ENCODE data around the gene TBC1D19. TPM values are rescaled to one million over a fixed set of nuclear protein-coding genes. Genes with fewer than 3 reads are reported as not detected.

The TBC1D19 gene
- total RNA-seq, 1 donor from 2014 or later, result 17.2 TPM

DNA sequence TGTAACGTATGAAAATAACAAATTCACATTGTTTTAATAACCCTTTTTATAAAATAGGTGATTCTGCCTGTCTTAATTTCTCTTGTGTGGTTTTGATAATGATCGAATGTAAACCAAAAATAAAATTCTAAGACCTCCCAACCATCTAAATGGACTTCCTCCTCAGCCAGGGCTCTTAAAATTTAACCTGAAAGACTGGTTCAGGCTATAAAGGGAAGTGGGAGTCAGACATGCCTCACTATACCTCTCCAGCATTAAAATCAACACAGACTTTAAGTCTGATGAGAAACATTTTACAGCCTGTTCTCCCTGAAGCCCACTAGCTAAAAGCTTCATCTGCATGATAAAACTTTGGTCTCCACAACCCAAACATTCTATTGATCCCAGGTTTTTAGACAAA is 179.2 kb downstream of the TBC1D19 start:
- TF ChIP-seq, protein P1, sequence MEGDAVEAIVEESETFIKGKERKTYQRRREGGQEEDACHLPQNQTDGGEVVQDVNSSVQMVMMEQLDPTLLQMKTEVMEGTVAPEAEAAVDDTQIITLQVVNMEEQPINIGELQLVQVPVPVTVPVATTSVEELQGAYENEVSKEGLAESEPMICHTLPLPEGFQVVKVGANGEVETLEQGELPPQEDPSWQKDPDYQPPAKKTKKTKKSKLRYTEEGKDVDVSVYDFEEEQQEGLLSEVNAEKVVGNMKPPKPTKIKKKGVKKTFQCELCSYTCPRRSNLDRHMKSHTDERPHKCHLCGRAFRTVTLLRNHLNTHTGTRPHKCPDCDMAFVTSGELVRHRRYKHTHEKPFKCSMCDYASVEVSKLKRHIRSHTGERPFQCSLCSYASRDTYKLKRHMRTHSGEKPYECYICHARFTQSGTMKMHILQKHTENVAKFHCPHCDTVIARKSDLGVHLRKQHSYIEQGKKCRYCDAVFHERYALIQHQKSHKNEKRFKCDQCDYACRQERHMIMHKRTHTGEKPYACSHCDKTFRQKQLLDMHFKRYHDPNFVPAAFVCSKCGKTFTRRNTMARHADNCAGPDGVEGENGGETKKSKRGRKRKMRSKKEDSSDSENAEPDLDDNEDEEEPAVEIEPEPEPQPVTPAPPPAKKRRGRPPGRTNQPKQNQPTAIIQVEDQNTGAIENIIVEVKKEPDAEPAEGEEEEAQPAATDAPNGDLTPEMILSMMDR (IDR thresholded peaks at IDR 0.05; ENCODE audit: insufficient read depth, low read length, poor library complexity, severe bottlenecking), result no peak
- no peak for DNase-seq (ENCODE audit: low read depth)
- Histone ChIP-seq H3K27me3 (ENCODE audit: control insufficient read depth, insufficient read depth, low read length) (no peaks in the 10 kb centered on the region), H3K4me3 (ENCODE audit: low read depth, low read length) (no peak overlapping the region), H3K36me3 (ENCODE audit: control insufficient read depth, insufficient read depth, low read length) (no peaks in the 10 kb centered on the region)

DNA sequence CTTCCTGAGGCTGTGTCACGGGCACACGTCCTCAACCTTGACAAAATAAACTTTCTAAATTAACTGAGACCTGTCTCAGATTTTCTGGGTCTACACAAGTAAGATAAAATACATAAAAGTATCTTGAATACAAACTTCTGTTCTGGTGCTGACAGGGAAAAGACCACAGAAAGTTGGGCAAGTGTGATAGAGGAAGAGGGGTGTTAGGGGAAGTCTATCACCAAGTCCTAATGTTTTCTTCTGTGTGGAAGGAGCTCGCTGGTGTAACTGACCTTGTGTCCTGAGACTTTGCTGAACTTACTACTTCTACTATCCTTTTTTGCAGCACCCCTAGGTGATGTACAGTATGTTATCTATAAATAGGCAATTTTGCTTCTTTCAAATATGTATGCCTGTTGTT is 179.8 kb downstream of the TBC1D19 start:
- DNase-seq (ENCODE audit: low read depth), result no peak
- Histone ChIP-seq H3K4me3 (ENCODE audit: low read depth, low read length) (no peak overlapping the region), H3K36me3 (ENCODE audit: control insufficient read depth, insufficient read depth, low read length) (no peaks in the 10 kb centered on the region), H3K27me3 (ENCODE audit: control insufficient read depth, insufficient read depth, low read length) (no peaks in the 10 kb centered on the region)
- TF ChIP-seq, protein P1 (IDR thresholded peaks at IDR 0.05; ENCODE audit: insufficient read depth, low read length, poor library complexity, severe bottlenecking), result no peak

DNA sequence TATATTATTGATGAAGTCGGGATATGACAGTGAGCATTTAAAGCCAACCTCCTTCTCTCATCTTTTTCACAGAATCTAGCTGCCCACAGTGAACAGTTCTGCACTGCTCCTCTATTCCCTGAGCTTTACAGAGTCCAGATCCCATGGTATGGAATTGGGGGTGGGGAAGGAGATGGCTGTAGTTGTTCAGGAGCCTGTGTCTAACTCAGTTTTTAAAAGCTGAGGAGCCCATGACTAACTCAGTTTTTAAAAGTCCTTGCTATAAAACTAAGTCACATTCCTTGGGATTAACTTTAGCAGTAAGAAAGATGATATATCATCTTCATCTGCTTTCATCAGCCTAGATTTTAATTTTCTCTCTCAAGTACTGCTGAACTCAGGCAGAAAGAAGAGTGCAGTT is 180.3 kb downstream of the TBC1D19 start:
- H3K36me3 ChIP-seq (ENCODE audit: control insufficient read depth, insufficient read depth, low read length), result no peaks in the 10 kb centered on the region
- TF ChIP-seq, protein P1 (IDR thresholded peaks at IDR 0.05; ENCODE audit: insufficient read depth, low read length, poor library complexity, severe bottlenecking), result no peak
- DNase-seq (ENCODE audit: low read depth), result no peak
- H3K4me3 ChIP-seq (ENCODE audit: low read depth, low read length), result no peak overlapping the region
- H3K27me3 ChIP-seq (ENCODE audit: control insufficient read depth, insufficient read depth, low read length), result no peaks in the 10 kb centered on the region

DNA sequence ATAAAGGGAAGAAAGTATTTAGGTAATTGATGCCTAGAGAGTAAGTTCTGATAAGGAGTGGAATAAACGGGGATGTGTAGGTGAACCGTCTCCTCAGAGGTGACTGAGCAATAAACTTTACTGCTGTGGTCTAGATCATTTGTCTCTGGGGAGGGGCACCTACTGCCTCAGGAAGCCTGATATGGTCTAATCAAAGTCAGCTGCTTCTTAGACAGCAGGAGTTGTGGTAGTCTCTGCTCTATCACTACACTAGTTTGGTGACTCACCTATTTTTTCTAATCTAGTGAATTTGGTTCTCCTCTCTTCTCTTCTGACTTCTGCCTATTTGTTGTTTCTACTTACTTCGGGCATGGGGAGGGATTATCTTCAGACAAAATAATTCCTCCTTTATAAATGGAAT is 181.6 kb downstream of the TBC1D19 start:
- Histone ChIP-seq H3K4me3 (ENCODE audit: low read depth, low read length) (no peak overlapping the region), H3K27me3 (ENCODE audit: control insufficient read depth, insufficient read depth, low read length) (no peaks in the 10 kb centered on the region), H3K36me3 (ENCODE audit: control insufficient read depth, insufficient read depth, low read length) (no peaks in the 10 kb centered on the region)
- DNase-seq (ENCODE audit: low read depth), result no peak
- TF ChIP-seq, protein P1 (IDR thresholded peaks at IDR 0.05; ENCODE audit: insufficient read depth, low read length, poor library complexity, severe bottlenecking), result no peak

DNA sequence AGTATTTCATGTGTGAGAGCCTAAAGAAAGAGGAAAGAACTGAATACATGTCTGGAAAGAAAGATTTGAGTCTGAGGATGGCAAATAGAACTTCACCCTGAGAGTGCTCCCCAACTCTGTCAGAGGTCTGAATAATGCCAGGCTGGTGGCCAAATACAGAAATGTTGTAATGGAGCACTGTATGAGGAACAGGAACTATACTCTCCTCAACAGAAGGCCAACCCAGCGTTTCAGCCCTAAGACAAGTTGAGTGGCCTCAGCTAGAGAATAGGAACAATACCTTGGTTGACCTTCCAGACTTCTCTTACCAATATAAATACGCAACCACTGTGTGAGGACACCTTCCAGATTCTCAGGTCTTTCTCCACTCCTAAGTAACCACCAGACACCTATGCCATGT is 182.3 kb downstream of the TBC1D19 start:
- Histone ChIP-seq H3K4me3 (ENCODE audit: low read depth, low read length) (no peak overlapping the region), H3K27me3 (ENCODE audit: control insufficient read depth, insufficient read depth, low read length) (no peaks in the 10 kb centered on the region)
- TF ChIP-seq, protein P1 (IDR thresholded peaks at IDR 0.05; ENCODE audit: insufficient read depth, low read length, poor library complexity, severe bottlenecking), result no peak

DNA sequence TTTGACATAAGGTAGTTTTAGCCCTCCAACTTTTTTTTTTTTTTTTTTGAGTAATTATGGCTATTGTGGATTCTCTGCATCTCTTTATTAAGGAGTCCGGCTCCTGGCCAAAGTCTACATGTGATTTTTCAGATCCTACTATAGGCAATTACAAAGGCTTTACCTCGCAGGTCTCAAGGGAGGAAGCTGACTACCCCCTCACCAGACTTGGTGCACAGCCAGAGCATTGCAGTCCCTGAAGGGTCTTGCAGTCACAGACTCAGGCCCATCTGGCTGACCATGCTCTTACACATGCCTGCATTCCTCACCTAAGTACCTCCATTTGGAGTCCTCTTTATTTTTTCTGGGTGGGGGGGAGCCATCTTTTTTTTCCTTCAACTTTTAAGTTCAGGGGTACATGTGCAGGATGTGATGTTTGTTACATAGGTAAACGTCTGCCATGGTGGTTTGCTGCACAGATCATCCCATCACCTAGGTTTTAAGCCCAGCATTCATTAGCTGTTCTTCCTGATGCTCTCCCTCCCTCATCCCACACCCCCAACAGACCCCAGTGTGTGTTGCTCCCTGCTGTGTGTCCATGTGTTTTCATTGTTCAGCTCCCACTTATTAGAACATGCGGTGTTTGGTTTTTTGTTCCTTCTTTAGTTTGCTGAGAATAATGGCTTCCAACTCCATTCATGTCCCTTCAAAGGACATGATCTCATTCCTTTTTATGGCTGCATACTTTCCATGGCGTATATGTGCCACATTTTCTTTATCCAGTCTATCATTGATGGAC is 188.4 kb downstream of the TBC1D19 start:
- DNase-seq (ENCODE audit: low read depth), result no peak
- TF ChIP-seq, protein P1 (IDR thresholded peaks at IDR 0.05; ENCODE audit: insufficient read depth, low read length, poor library complexity, severe bottlenecking), result no peak
- H3K36me3 ChIP-seq (ENCODE audit: control insufficient read depth, insufficient read depth, low read length), result no peaks in the 10 kb centered on the region
- no peaks in the 10 kb centered on the region for H3K27me3 ChIP-seq (ENCODE audit: control insufficient read depth, insufficient read depth, low read length)
- H3K4me3 ChIP-seq (ENCODE audit: low read depth, low read length), result no peak overlapping the region

More for the DNA sequence above, 182.3 kb downstream of the TBC1D19 start:
- H3K36me3 ChIP-seq (ENCODE audit: control insufficient read depth, insufficient read depth, low read length), result no peaks in the 10 kb centered on the region
- DNase-seq (ENCODE audit: low read depth), result no peak
